Naive thymus-derived CD8-positive, alpha-beta T cell (primary cell): ENCODE measurements around the gene CDKL4. TPM values are rescaled to one million over a fixed set of nuclear protein-coding genes. Genes with fewer than 3 reads are reported as not detected.
A peak's percentile ranks its signal among the peaks of the same experiment; 100 is the strongest.

Experiments used
- ATAC-seq, 2 donors: fragments of 150-1000 bp; cut with Tn5 transposase in 1 of 2; sonication (Bioruptor Pico), chemical (Tn5 transposase) in 1 of 2; 1 replicate in 1 of 2; 2 replicates in 1 of 2; pipeline ENCODE4 v1.10.0; 2021; ENCODE audit warnings: mild to moderate bottlenecking in 2 of 2, moderate library complexity in 2 of 2
- POLR2A ChIA-PET: fragments of 350-600 bp; sonication (Branson Sonifier 250); formaldehyde crosslinking; loops from one replicate; lab custom pipeline; 2021; ENCODE audit warnings: antibody characterized with exemption; lab: Charles Lee
- DNase-seq, 10 donors: peaks; one replicate each; pipeline versions ENCODE4 v3.0.0 to v3.0.0-alpha.2; 2020 to 2022
- H3K27ac Mint-ChIP-seq, 10 donors: one replicate each; pipeline ENCODE4 v1.8.0; 2020 to 2022; ENCODE audit warnings: mild to moderate bottlenecking in 10 of 10, mixed read lengths in 10 of 10, moderate library complexity in 4 of 10, inconsistent platforms in 1 of 10
- H3K27me3 Mint-ChIP-seq, 5 donors: one replicate each; pipeline ENCODE4 v1.8.0; 2021 to 2022; ENCODE audit warnings: mixed read lengths in 5 of 5
- H3K36me3 Mint-ChIP-seq, 3 donors: one replicate each; pipeline ENCODE4 v1.8.0; 2020 to 2022; ENCODE audit warnings: mixed read lengths in 3 of 3, mild to moderate bottlenecking in 2 of 3, inconsistent platforms in 1 of 3
- H3K4me1 Mint-ChIP-seq, 4 donors: one replicate each; pipeline ENCODE4 v1.8.0; 2021 to 2022; ENCODE audit warnings: mixed read lengths in 4 of 4
- H3K4me3 Mint-ChIP-seq, 10 donors: one replicate each; pipeline ENCODE4 v1.8.0; 2020 to 2022; ENCODE audit warnings: mild to moderate bottlenecking in 10 of 10, mixed read lengths in 10 of 10, moderate library complexity in 6 of 10, inconsistent platforms in 1 of 10
- H3K9me3 Mint-ChIP-seq, 9 donors: one replicate each; pipeline ENCODE4 v1.8.0; 2020 to 2022; ENCODE audit warnings: mixed read lengths in 9 of 9, mild to moderate bottlenecking in 3 of 9, inconsistent platforms in 1 of 9, moderate library complexity in 1 of 9
- polyA plus RNA-seq, 3 donors: library from polyadenylated mRNA; unstranded; fragments of 300-500 nt; fragmentation: Illumina TruSeq; gene quantifications; one replicate each; pipeline ENCODE4 v1.2.3, GENCODE V29; 2021
- total RNA-seq, 8 experiments: library from RNA in 2 of 8; stranded (reverse) in 2 of 8; gene quantifications; one replicate each; pipeline ENCODE4 v1.2.3 and lab custom pipeline; 2021 to 2026

CDKL4 gene
- total RNA-seq: not detected
- polyA plus RNA-seq: not detected
- 0 to 0.35 (median 0.17) reads per million in 6 experiments for total RNA-seq (lab: John Stamatoyannopoulos, UW)

- Mint-ChIP-seq H3K27me3 (no peaks in the 10 kb centered on the region), H3K36me3 (no peaks in the 10 kb centered on the region), H3K9me3 (no peaks in the 10 kb centered on the region), H3K4me1 (peaks cover 15 to 24% (median 19%) of the 10 kb centered on the region in 4 donors), H3K27ac (peak within 1 kb of the TSS in 9 of 10 donors; percentile 68 to 88 (median 83)), H3K4me3 (peak within 1 kb of the TSS; percentile 84 to 92 (median 90))
- DNase-seq (peak in 7 of 10 donors; percentile 22 to 66 (median 38)), ATAC-seq (peak; percentile 77 to 78)
- POLR2A ChIA-PET: interaction anchor here (2.5 kb wide), 1 partner anchor 124 kb away, joined by 10 read pairs; the partner anchor contains the start of gene SOS1
Measured at GRCh38 chr2:39243469-39244123, at the start of gene CDKL4. Gene CDKL4 (minus strand): TSS chr2:39243970.

- POLR2A ChIA-PET: no interaction called here
- Mint-ChIP-seq H3K27ac (peak overlapping the region in 1 of 10 donors; percentile 32), H3K27me3 (no peaks in the 10 kb centered on the region), H3K4me1 (no peaks in the 10 kb centered on the region), H3K36me3 (peaks cover 8 to 57% (median 21%) of the 10 kb centered on the region in 3 donors), H3K4me3 (no peak overlapping the region), H3K9me3 (no peaks in the 10 kb centered on the region)
- DNase-seq: no peak
- ATAC-seq: no peak
Measured at GRCh38 chr2:39290433-39290832, 46.7 kb upstream of the CDKL4 start.

- Mint-ChIP-seq H3K4me1 (no peaks in the 10 kb centered on the region), H3K9me3 (no peaks in the 10 kb centered on the region), H3K27ac (no peak overlapping the region), H3K27me3 (no peaks in the 10 kb centered on the region), H3K36me3 (peaks cover 8 to 57% (median 21%) of the 10 kb centered on the region in 3 donors), H3K4me3 (no peak overlapping the region)
- no peak for DNase-seq
- ATAC-seq: no peak
- POLR2A ChIA-PET: no interaction called here
Measured at GRCh38 chr2:39289609-39290008, 45.8 kb upstream of the CDKL4 start.

GRCh38 chr2:39283561-39283960 lies 39.8 kb upstream of the CDKL4 start:
- ATAC-seq (no peak), DNase-seq (no peak)
- Mint-ChIP-seq H3K4me1 (no peaks in the 10 kb centered on the region), H3K27me3 (no peaks in the 10 kb centered on the region), H3K27ac (no peak overlapping the region), H3K36me3 (peaks cover 0 to 41% (median 12%) of the 10 kb centered on the region in 3 donors), H3K9me3 (no peaks in the 10 kb centered on the region), H3K4me3 (no peak overlapping the region)
- POLR2A ChIA-PET: no interaction called here

GRCh38 chr2:39281391-39281790 lies 37.6 kb upstream of the CDKL4 start:
- DNase-seq (no peak), ATAC-seq (no peak)
- Mint-ChIP-seq H3K27me3 (no peaks in the 10 kb centered on the region), H3K9me3 (no peaks in the 10 kb centered on the region), H3K4me3 (no peak overlapping the region), H3K27ac (no peak overlapping the region), H3K36me3 (peaks cover 6 to 41% (median 14%) of the 10 kb centered on the region in 3 donors), H3K4me1 (peaks cover 0 to 1% (median 0%) of the 10 kb centered on the region in 4 donors)
- POLR2A ChIA-PET: no interaction called here

- POLR2A ChIA-PET: no interaction called here
- Mint-ChIP-seq H3K27me3 (no peaks in the 10 kb centered on the region), H3K4me3 (no peak overlapping the region), H3K36me3 (peaks cover 14 to 43% (median 15%) of the 10 kb centered on the region in 3 donors), H3K4me1 (peaks cover 0 to 1% (median 0%) of the 10 kb centered on the region in 4 donors), H3K9me3 (peaks cover 0 to 1% (median 0%) of the 10 kb centered on the region in 9 donors), H3K27ac (no peak overlapping the region)
- DNase-seq (no peak), ATAC-seq (no peak)
Measured at GRCh38 chr2:39275016-39275415, 31.2 kb upstream of the CDKL4 start.

- Mint-ChIP-seq H3K27ac (no peak overlapping the region), H3K36me3 (peaks cover 7 to 14% (median 8%) of the 10 kb centered on the region in 3 donors), H3K9me3 (peaks cover 0 to 1% (median 0%) of the 10 kb centered on the region in 9 donors), H3K27me3 (no peaks in the 10 kb centered on the region), H3K4me1 (peaks cover 8 to 16% (median 15%) of the 10 kb centered on the region in 4 donors), H3K4me3 (no peak overlapping the region)
- ATAC-seq: no peak
- DNase-seq: no peak
- POLR2A ChIA-PET: no interaction called here
Measured at GRCh38 chr2:39269941-39270340, 26.2 kb upstream of the CDKL4 start.

- Mint-ChIP-seq H3K9me3 (no peaks in the 10 kb centered on the region), H3K27ac (peak overlapping the region in 1 of 10 donors; percentile 66), H3K4me3 (no peak overlapping the region), H3K4me1 (peaks cover 8 to 25% (median 21%) of the 10 kb centered on the region in 4 donors), H3K27me3 (no peaks in the 10 kb centered on the region), H3K36me3 (peaks cover 2 to 21% (median 6%) of the 10 kb centered on the region in 3 donors)
- no peak for DNase-seq
- no peak for ATAC-seq
- POLR2A ChIA-PET: interaction anchor here (1.2 kb wide), 1 partner anchor 21 kb away, joined by 4 read pairs; no protein-coding TSS in a partner anchor
Measured at GRCh38 chr2:39266916-39267434, 23.2 kb upstream of the CDKL4 start.

GRCh38 chr2:39266139-39266805 lies 22.5 kb upstream of the CDKL4 start:
- peak; percentile 49 to 65 for ATAC-seq
- POLR2A ChIA-PET: no interaction called here

GRCh38 chr2:39265315-39265714 lies 21.5 kb upstream of the CDKL4 start:
- no peak for ATAC-seq
- POLR2A ChIA-PET: no interaction called here
- H3K4me3 Mint-ChIP-seq: peak overlapping the region in 4 of 10 donors; percentile 6 to 34 (median 21)
- H3K27ac Mint-ChIP-seq: peak overlapping the region in 4 of 10 donors; percentile 57 to 78 (median 74)
- H3K27me3 Mint-ChIP-seq: no peaks in the 10 kb centered on the region
- H3K9me3 Mint-ChIP-seq: no peaks in the 10 kb centered on the region
- peaks cover 4 to 30% (median 6%) of the 10 kb centered on the region in 3 donors for H3K36me3 Mint-ChIP-seq
- DNase-seq: no peak
- H3K4me1 Mint-ChIP-seq: peaks cover 8 to 25% (median 21%) of the 10 kb centered on the region in 4 donors

More at GRCh38 chr2:39266139-39266805, 22.5 kb upstream of the CDKL4 start:
- Mint-ChIP-seq H3K9me3 (no peaks in the 10 kb centered on the region), H3K4me1 (peaks cover 8 to 25% (median 21%) of the 10 kb centered on the region in 4 donors), H3K36me3 (peaks cover 2 to 22% (median 6%) of the 10 kb centered on the region in 3 donors), H3K27ac (peak overlapping the region in 7 of 10 donors; percentile 38 to 90 (median 66)), H3K4me3 (peak overlapping the region in 5 of 10 donors; percentile 5 to 15 (median 8)), H3K27me3 (no peaks in the 10 kb centered on the region)
- DNase-seq: peak in 1 of 10 donors; percentile 7

- peaks cover 4 to 31% (median 6%) of the 10 kb centered on the region in 3 donors for H3K36me3 Mint-ChIP-seq
- H3K27ac Mint-ChIP-seq: peak overlapping the region in 7 of 10 donors; percentile 13 to 74 (median 69)
- POLR2A ChIA-PET: no interaction called here
- H3K4me1 Mint-ChIP-seq: peaks cover 8 to 25% (median 21%) of the 10 kb centered on the region in 4 donors
- H3K9me3 Mint-ChIP-seq: no peaks in the 10 kb centered on the region
- DNase-seq: no peak
- peak in 1 of 2 donors; percentile 33 for ATAC-seq
- no peaks in the 10 kb centered on the region for H3K27me3 Mint-ChIP-seq
- peak overlapping the region in 3 of 10 donors; percentile 5 to 25 (median 15) for H3K4me3 Mint-ChIP-seq
Measured at GRCh38 chr2:39264733-39265132, 21.0 kb upstream of the CDKL4 start.

GRCh38 chr2:39260087-39260486 lies 16.3 kb upstream of the CDKL4 start:
- POLR2A ChIA-PET: no interaction called here
- Mint-ChIP-seq H3K27me3 (no peaks in the 10 kb centered on the region), H3K27ac (no peak overlapping the region), H3K36me3 (peaks cover 15 to 53% (median 21%) of the 10 kb centered on the region in 3 donors), H3K4me1 (peaks cover under 1 to 11% (median 8%) of the 10 kb centered on the region in 4 donors), H3K9me3 (no peaks in the 10 kb centered on the region), H3K4me3 (no peak overlapping the region)
- no peak for ATAC-seq
- DNase-seq: no peak
